ENCODE measurements around the gene CSKMT.
"Not testable (repeated sequence)": the region's sequence is repeated elsewhere in the genome, so short reads cannot be mapped to it uniquely, and the experiment has no call there.

CSKMT gene, protein sequence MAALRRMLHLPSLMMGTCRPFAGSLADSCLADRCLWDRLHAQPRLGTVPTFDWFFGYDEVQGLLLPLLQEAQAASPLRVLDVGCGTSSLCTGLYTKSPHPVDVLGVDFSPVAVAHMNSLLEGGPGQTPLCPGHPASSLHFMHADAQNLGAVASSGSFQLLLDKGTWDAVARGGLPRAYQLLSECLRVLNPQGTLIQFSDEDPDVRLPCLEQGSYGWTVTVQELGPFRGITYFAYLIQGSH

DNA sequence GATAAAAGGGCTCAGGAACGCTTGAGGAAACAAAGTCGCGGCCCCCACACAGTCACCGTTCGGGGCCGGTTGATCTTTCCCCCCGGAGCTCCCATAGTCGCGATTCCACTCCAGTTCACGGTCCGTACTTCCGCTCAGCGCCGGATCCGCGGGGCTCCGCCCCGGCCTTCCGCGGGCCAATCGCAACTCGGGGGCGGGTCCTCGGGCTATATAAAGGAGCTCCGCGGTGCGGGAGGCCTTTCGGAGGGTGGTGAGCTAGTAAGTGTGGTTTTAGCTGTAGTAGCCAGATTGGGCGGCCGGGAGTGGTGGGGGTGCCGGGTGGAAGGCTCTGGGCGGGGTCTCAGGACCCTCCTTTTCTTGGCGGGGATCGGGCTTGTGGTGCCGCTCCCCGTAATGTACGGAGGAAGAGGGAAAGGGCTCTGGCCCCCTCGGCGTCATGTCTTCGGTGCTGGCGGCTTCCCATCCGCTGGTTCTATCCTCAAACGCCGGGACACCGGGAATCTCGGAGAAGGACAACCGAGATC is at the start of gene CSKMT, which contains the start of gene C11orf98:
Gene CSKMT (plus strand): TSS at position 238 of the 524 bp plus-strand sequence. CDS start 568 bp downstream, outside the sequence.
Gene C11orf98 (minus strand): TSS at position 136 of the 524 bp plus-strand sequence. CDS start 41 bp downstream, at position 95.
- DNase-seq: peak; percentile 92

DNA sequence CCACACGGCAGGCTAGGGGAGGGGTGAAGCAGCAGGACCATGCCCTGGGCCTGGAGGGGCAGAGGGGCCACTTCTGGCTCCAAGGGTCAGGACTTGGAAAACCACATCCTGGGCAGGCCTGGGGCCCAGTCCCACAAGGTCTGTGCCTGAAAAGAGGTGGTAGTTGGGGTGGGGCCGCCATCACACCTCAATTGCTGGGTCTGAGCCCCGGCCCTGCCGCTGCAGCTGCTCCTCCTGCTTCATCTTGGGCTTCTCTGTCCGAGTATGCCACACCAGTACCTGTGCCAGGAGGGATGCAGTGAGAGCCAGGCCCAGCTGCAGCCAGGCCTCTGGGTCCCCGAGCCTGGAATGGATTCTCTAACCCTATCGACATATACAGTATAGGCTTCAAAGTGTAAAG is 49.6 kb upstream of the CSKMT start:
- DNase-seq: no peak

DNA sequence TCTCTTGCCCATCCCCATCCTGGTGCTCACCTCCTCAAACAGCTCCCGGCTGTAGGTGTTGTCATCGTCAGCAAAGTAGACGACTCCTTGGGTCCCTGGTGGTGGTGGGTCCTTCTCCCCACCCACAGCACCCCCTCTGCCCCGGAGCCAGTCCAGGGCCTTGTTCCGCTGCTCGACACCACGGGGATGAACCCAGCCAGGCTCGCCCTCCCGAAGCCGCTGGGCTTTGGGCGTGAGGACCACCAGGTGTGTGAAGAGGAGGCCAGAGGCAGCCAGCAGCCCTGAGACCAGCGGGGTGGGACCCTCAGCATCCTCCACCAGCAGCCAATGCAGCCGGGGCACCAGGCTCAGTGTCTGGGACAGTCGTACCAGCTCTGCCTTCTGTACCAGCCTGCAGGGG is 48.2 kb upstream of the CSKMT start:
- DNase-seq: not testable (repeated sequence)

DNA sequence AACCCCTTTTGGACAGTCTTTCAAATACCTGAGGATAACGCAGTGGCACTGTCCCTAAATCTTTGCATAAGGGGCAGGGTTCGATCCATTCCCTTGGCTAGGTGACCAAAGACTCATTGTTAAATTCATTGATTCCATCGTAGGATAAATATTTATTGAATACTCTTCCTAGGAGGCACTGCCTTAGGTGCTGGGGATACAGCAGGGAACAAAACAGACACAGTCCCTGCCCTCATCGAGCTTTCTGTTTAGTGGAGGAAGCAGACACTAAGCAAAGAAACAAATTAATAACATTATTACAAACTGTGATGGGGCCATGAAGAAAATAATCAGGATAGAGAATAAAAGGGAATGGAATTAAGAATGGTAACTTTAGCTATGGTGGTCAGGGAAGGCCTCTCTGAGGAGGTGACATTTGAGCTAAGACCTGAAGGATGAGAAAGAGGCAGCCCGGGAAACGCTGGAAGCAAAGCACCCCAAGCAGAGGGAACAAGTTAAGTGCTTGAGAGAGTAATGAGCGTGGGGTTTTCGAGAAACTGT is 44.0 kb upstream of the CSKMT start:
- DNase-seq: no peak

DNA sequence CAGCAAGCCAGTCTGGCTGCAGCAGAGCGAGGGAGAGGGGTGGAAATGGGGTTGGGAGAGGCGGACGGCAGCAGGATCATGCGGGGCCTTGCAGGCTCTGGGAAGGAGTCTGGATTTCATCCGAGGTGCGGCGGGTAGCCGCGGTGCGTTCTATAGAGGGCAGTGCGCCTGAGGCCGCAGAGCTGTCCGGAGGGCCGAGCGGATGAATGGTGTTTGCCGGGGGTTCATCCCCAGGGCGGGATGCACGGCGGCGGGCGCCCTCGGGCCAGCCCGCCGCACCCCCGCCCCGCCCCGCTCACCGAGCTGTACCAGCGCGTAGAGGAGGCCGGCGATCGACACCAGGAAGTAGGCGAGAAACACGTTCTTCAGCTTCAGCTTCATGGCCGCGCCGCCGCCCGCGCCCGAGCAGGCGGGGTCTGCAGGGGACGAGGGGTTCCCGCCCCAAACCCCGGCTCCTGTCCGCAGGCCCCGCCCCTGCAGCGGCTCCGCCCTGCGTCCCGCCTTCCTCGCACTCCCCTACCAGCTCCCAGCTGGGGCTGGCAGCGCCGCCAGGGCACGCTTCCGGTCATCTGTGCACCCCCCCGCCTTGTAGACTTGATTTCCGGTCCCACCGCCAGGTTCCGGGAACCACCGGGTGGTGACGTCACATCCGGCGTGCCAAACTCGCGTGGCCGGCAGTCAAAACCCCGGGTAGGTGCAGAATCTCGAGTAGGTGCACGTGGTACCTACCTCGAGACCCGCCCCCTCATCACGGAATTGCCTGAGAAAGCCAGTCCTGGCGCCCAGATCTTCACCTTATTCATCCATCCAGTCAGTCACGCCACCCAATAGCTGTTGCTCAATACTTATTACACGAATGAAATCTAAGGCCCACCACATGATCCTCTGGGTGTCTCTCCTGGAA is 43.3 kb upstream of the CSKMT start, which contains the start of gene B3GAT3:
Gene B3GAT3 (minus strand): TSS at position 420 of the 904 bp plus-strand sequence. CDS start 39 bp downstream, at position 381.
- peak; percentile 98 for DNase-seq

DNA sequence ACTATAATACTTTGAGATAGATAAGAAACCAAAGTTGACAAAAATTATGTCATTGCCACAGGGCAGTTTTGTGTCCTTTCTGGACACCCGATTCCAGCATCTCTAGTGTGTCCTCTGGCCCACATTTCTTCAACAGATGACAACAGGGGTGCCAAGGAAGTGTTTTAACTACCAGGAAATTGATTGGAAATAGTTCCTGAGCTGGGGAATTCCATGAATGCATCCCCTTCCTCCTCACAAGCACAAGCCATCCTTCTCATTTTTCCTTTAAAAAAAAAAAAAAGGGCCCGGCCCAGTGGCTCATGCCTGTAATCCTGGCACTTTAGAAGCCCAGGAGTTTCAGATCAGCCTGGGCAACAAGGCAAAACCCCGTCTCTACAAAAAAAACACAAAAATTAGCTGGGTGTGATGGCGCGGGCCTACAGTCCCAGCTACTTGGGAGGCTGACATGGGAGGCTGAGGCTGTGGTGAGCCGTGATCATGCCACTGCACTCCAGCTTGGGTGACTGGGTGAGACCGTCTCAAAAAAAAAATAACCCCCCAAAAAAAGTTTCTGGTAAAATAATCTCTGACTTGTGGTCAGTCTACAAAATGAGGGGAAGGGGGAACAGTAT is 42.5 kb upstream of the CSKMT start:
- no peak for DNase-seq

DNA sequence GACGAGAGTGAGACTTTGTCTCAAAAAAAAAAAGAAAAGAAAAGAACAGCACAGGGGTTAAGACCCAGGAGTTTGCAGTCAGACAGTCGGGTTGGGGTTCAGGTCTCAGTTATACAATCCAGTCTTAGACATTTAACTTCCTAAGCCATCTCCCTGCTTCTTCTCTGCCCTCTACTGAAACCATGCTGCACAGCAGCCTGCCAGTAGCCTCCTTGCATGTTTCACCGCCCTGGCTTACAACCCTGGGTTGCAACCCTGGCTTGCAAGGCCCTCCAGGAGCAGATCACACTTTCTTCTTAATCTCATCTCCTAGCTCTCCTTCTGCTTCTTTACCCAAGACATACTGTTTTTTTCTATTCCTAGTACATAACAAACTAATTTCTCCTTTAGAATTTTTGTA is 37.4 kb upstream of the CSKMT start:
- DNase-seq: no peak

DNA sequence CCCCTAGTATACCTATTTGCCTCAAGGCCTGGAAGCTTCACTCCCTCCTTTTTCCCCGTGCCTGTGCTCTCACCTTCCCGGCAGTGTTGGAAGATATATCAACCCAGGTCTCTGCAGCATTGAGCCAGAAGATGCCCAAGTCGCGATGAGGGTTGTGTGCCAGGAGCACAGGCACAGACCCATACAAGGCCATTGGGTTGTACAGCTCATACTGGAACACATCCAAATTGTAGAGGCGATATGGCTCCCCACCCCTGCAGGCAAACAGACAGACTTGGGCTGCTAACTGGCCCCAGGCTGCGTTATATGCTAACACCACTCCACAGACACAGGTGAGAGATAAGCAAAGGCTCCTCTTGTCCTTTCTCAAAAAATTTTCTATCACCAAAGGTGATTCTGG is 32.6 kb upstream of the CSKMT start:
- no peak for DNase-seq

DNA sequence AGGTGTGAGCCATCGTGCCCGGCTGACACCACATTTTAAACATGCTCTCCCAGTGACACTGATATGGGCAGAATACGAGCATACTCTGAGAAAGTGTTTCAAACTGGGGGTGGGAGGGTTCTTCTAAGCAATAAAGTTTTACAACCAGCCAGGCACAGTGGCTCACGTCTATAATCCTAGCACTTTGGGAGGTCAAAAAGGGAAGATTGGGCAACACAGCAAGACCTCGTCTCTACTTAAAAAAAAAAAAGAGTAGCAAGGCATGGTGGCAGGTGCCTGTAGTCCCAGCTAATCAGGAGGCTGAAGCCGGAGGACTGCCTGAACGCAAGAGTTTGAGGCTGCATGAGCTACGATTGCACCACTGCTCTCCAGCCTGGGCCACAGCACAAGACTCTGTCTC is 20.9 kb upstream of the CSKMT start:
- DNase-seq: no peak

DNA sequence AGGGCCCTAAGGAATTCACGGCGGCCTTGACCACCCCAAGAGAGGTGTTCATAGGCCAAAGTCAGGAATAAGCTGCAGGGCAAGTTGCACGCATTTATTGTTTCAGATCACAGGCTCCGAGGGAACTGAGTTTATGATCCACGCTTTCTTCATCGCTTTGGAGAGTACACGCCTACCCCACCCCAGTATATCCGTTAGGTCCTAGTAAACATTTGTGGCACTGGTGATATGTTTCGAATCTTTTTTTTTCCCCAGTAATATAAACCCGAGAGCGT is 19.5 kb upstream of the CSKMT start:
- no peak for DNase-seq

DNA sequence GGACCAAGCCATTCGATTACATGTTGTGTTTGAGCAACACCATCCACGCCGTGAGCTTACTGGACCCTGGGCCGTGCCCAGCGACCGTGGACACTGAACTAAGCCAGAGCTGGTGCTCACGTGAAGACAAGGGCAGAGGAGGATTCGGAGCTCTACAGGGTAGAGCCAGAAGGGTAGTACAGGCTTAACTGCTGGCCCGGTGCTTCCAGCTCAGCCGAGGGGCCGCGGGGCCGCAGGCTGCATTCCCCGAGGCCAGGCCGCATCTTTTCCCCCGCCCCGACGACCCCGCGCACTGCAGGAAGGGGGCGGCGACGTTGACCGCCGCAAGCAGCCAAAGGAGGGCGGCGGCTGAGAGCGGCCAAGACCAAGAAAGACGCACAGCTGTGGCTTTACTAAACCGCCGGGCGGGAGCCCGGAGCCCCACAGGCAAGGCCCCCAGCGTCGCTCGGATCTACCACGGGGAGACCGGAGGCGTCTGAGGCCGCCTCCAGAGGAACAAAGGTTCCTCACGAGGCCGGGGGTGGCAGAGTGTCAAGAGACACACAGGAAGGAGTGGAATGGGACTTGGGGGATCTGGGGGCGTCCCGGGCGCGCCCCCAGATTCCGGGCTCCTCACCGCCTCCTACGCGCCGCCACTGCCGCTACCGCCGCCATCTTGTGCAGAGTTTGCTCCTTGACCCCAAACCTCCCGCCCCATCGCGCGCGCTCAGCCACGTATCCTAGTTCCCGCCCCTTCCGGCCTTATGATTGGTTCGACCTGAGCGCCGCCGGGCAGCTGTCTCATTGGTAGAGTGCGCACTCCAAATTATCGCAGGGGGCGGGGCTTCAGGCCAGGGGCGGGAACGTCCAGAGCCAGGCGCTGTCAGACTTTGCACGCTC is 18.9 kb upstream of the CSKMT start, which contains the start of gene GANAB:
Gene GANAB (minus strand): TSS at position 668 of the 879 bp plus-strand sequence. CDS start 14 bp downstream, at position 654.
- DNase-seq: peak; percentile 97

DNA sequence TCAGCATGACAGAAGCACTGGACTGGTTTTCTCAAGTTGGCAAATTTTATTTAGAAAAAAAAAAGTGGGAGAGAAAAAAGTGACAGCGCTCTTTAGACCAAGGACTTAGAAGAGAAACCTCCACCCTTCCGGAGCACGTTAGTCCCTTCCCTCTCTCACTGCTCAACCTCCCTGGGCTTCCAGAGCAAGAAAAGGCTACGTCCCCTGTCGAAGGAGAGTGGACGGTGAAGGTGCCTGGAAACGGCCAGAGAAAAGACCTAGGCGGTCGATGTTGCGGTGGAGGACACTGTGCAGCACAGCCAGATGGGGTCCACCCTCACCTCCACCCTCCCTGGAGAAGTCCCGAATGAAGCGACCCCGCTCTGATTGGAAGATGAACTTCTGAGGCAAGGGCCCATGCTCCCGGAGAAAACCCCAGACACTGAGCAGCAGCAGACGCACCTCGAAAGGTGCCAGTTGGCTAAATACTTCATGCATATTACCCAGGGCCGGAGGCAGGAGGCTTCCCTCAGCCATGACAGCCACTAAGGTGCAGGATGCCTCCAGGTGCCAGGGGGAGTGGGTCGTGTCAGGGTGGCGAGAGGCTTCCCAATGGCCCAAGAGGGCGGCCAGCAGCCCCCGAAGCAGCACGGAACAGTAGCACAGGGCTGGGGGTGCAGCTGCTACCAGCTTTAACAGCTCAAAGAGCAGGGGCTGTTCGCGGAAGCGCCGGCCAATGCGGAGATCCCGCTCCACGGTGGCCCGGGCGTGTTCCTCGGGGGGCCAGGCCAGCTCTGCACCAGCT is 18.1 kb upstream of the CSKMT start:
- DNase-seq: no peak

DNA sequence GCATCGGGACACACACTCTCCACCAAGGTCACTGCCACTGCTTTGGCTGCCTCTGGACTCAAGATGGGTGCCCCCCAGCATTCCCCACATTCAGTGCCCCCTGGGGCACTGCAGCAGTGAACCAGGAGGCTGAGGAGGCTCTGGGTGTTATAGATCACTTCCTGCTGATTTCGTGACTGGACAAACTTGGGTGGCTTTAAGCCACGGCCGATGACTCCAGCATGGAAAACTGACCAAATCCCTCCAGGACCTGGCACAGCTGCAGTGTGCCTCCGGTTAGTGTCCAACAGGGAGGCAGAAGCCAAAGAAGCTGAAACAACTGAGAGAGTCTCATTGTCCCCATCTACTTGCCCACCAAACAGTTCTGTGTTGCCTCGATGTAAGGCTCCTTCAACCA is 17.5 kb upstream of the CSKMT start:
- DNase-seq: no peak

DNA sequence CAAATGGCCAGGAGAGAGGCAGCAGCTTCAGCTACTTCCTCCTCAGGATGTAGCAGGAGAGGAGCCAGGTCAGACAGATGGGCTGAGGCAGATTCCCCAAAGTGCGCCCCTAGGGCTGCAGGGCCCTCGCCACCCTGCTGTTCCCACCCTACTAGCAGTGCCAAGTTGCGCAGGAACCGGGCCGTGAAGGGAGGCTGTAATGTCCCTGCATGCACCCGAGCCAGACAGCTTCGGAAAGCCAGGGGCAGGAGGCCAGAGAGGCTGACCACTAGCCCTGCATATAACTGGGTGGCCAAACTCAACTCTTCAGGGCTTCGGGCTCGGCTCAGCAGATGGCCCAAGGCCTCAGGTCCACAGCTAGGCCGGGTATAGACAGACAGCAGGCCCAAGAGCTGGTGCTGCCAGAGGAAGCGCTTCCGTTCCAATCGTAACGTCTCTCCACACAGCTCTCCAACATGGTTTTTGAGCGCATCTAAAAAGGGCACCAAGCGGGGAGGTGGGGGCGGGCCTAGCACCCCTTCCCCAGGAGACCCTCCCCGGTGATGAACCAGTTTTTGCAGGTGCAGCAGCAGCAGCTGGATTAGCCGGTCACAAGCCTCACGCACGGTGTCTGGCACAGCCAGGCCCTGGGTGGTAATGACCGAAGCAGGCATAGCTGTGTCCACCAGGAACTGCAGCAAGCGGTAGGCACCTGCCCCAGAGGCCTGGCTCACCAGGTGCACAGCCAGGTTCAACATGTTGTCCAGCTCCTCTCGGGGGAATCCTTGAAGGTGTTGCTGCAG is 16.7 kb upstream of the CSKMT start:
- no peak for DNase-seq

DNA sequence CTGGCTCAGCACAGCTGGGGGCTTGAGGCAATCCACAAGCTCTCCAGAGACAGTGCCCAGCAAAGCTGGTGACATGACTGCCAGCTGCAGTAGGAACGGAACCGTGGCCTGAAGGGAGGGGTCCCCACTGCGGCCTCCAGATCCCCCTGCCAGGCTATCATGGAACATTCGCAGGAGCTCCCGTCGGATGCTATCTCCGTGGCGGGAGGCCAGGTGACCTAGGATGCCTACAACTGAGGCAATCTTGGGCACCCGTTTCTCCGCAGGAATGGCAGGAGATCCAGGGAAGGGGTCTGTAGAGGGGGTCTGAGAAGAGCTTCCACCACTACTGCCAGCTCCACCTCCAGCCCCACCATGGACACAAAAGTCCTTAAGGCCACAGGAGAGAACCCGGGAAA is 16.1 kb upstream of the CSKMT start:
- no peak for DNase-seq

DNA sequence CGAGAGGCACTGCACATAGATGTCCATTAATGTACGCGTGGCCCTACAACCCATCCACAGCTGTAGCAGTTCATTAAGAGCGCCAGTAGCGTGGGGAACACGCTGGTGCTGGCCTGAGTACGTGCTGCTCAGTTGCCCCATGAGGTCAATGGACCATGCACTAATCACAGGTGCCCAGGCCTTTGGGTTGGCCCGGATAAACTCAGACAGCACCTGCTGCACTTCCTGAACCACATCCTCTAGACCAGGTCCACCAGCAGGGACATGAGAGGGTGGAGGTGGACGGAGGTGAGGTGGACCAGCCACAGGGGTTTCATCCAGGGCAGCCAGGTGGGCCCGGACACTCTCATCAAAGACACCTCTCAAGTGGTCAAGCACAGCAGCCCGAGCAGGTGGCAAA is 15.6 kb upstream of the CSKMT start:
- DNase-seq: no peak

DNA sequence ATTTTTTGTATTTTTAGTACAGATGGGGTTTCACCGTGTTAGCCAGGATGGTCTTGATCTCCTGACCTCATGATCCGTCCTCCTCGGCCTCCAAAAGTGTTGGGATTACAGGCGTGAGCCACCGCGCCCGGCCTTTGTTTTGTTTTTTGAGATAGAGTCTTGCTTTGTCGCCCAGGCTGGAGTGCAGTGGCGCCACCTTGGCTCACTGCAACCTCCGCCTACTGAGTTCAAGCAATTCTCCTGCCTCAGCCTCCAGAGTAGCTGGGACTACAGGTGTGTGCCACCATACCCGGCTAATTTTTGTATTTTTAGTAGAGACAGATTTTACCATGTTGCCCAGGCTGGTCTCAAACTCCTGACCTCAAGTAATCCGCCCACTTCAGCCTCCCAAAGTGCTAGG is 14.8 kb upstream of the CSKMT start:
- DNase-seq: not testable (repeated sequence)

DNA sequence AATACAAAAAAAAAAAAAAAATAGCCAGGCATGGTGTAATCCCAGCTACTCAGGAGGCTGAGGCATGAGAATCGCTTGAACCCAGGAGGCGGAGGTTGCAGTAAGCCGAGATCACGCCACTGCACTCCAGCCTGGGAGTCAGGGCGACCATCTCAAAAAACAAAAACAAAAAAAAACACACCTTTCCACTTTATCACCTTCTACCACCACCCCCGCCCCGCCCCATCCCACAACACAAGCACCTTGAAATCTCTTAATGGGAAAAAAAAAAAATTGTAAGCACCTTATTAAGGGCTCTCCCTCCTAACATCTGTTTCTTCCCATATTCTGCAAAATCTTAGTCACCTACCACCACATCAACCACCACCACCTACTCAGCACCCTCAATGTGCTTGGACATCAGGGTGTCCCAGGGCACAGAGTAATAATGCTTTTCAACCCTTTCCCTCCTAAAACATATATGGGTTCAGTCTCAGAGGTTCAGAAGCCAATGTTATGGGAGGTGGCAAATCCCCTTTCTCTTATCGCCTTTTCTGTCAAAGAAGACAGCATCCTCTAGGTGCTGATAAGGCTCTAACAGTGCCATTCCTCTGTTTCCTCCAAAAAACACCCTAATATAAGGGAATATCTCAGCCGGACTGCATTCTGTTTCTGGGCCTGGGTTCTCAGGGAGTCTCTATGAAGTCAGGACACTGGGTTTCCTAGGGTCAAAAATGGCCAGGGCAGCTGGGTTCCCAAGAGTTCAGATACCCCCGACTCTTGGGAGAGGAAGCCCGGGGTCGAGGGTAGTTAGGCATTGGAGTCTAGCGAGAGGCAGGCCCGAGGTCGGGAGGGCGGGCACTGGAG is 12.7 kb upstream of the CSKMT start:
- no peak for DNase-seq

DNA sequence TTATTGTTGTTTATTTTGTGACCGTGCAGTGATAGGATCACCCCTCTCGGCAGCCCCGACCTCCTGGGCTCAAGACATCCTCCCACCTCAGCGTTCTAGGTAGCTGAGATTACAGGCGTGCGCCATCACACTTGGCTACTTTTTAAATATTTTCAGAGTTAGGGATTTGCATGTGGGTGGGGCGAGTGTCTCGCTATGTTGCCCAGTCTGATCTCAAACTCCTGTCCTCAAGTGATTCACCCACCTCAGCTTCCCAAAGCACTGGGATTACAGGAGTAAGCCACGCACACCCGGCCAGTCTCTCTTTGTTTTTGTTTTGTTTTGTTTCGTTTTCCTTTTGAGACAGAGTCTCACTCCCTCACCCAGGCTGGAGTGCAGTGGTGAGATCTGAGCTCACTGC is 10.8 kb upstream of the CSKMT start:
- DNase-seq: no peak

Measured in NCI-H1105 treated with DMSO at 0.1 percent for 48 hours (cell line).